ENCODE results near the gene TMEM121.

TMEM121 gene

GRCh38 chr14:105491366-105491973, 34.9 kb upstream of the TMEM121 start:
- no peak for TF ChIP-seq CTCF (IDR thresholded peaks at IDR 0.05)
- Histone ChIP-seq H3K4me3 (peak overlapping the region; percentile 58 to 62), H3K27me3 (no peaks in the 10 kb centered on the region), H3K9me3 (no peaks in the 10 kb centered on the region), H3K27ac (peak overlapping the region; percentile 55 to 97), H3K36me3 (peaks cover 0 to 12% (median 0%) of the 10 kb centered on the region in 3 donors), H3K4me1 (peaks cover 0 to 65% (median 40%) of the 10 kb centered on the region in 4 donors)
- DNase-seq: peak; percentile 60 to 85
- intact Hi-C loops (cut with DNase I; ENCODE audit: low total_unique reads): loop anchor here (2.0 to 10.0 kb wide), 5 partner anchors 36 to 507 kb away; partner anchors contain the start of genes BRF1, CLBA1 and TMEM121

GRCh38 chr14:105492031-105492970, 34.1 kb upstream of the TMEM121 start:
- Histone ChIP-seq H3K36me3 (peaks cover 0 to 12% (median 0%) of the 10 kb centered on the region in 3 donors), H3K4me3 (peak overlapping the region in 1 of 2 donors; percentile 62), H3K9me3 (no peaks in the 10 kb centered on the region), H3K27ac (no peak overlapping the region), H3K27me3 (no peaks in the 10 kb centered on the region), H3K4me1 (peaks cover 0 to 57% (median 34%) of the 10 kb centered on the region in 4 donors)
- DNase-seq: peak; percentile 30 to 74
- no peak for TF ChIP-seq CTCF (IDR thresholded peaks at IDR 0.05)
- intact Hi-C loops (cut with DNase I; ENCODE audit: low total_unique reads): loop anchor here (5.0 to 10.0 kb wide), 3 partner anchors 35 to 508 kb away; partner anchors contain the start of genes BRF1, CLBA1 and TMEM121

DNA sequence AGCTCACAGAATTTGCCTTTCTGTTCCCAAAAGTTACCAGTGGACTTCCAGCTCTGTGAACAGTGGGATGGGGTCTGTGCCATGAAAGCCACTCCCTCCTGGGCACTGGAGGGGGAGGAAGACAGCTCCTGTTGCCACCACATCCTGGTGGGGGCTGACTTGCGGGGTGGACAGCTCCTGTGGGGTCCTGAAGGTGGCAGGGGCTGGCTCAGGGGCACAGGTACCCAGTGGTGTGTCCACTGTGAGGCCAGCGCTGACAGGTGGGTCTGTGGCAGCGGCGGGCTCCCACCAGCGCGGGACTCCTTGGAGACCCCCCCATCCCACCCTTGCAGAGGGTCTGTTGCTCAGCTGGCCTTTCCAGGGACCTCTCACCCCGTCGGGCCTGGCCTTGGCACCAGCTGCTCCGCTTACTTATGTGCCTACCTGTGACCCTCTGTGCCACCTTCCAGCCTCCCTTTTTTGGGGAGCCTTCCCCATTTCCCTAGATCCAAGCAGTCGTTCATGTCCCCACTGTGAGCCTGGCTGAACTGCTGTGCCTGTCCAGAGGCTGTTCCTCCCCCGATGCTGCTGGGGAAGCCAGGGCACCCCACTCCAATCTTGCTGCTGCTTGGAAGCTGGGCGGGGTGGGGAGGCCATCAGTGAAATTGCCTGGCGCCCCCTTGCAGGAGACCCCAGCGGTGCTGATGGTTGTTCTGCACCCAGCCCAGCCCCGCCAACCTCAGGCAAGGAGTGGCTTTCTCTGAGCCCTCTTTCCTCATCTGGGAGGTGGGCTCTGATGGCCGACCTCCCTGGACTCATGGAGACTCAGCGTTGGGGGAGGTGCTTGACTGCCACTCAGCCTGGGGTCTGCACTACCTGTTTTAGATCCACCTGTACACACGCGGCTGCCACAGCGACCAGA, 33.2 kb upstream of the TMEM121 start:
- Histone ChIP-seq H3K27me3 (no peaks in the 10 kb centered on the region), H3K9me3 (no peaks in the 10 kb centered on the region), H3K4me3 (no peak overlapping the region), H3K27ac (no peak overlapping the region), H3K36me3 (peaks cover 0 to 20% (median 6%) of the 10 kb centered on the region in 3 donors), H3K4me1 (peaks cover 0 to 48% (median 27%) of the 10 kb centered on the region in 4 donors)
- peak in 1 of 2 donors; percentile 66 for DNase-seq
- no peak for TF ChIP-seq CTCF (IDR thresholded peaks at IDR 0.05)
- intact Hi-C loops (cut with DNase I; ENCODE audit: low total_unique reads): loop anchor here (5.0 to 10.0 kb wide), 3 partner anchors 34 to 508 kb away; partner anchors contain the start of genes BRF1, CLBA1 and TMEM121

DNA sequence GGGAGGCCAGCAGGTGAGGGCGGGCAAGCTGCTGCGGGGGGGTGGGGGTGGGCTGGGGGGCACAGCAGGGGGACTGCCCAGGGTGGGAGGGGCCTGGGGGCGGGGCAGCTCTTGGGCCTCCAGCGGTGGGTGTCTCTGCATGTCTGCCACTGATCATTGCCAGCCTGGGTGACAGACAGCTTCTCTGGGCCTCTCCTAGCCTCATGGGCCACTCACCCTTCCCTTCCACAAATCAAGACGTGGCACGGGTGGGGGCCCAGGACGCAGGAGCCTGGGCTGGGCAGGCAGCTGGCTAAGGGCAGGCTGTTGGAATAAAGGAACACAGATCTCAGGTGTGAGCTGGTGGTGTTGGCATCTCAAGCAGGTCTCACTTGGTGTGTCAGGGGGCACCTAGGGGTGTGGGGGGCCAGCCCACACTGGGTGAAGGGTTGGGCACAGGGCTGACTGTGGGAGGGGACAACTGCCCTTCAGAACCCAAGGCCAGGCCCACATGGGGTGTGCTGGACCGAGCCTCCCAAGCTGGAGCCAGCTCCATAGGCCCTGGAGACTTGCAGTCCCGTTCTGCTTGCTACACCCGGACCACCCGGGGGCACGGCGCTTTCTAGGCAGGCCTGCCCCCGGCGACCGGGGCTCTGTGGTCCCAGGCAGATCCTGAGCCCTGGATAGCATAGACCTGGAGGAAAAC, 32.3 kb upstream of the TMEM121 start:
- peaks cover 0 to 40% (median 19%) of the 10 kb centered on the region in 4 donors for H3K4me1 ChIP-seq
- H3K36me3 ChIP-seq: peaks cover 6 to 27% (median 7%) of the 10 kb centered on the region in 3 donors
- intact Hi-C loops (cut with DNase I; ENCODE audit: low total_unique reads): loop anchor here (5.0 to 10.0 kb wide), 3 partner anchors 33 to 509 kb away; partner anchors contain the start of genes BRF1, CLBA1 and TMEM121
- H3K27ac ChIP-seq: no peak overlapping the region
- peak in 1 of 2 donors; percentile 71 for DNase-seq
- no peak for TF ChIP-seq CTCF (IDR thresholded peaks at IDR 0.05)
- no peaks in the 10 kb centered on the region for H3K9me3 ChIP-seq
- no peak overlapping the region for H3K4me3 ChIP-seq
- no peaks in the 10 kb centered on the region for H3K27me3 ChIP-seq

All from tibial artery (tissue), 4 donors.